Jurkat, Clone E6-1 (cell line): ENCODE data around the gene NT5C1B.

Source experiments
- DNase-seq: peaks from one replicate; pipeline ENCODE4 v3.0.0-alpha.2; 2011; ENCODE audit warnings: low read depth, low spot score
- H3K4me3 ChIP-seq: 2 replicates; pipeline ENCODE4 v1.5.1; 2011; ENCODE audit warnings: mild to moderate bottlenecking, low read length, control low read depth, moderate library complexity

Gene NT5C1B

GRCh38 chr2:18522484-18523146, 66.8 kb downstream of the NT5C1B start:
- DNase-seq: no peak
- no peak overlapping the region for H3K4me3 ChIP-seq

GRCh38 chr2:18520451-18521425, 68.6 kb downstream of the NT5C1B start:
- peak; percentile 31 for DNase-seq
- H3K4me3 ChIP-seq: no peak overlapping the region

- DNase-seq: no peak
- H3K4me3 ChIP-seq: no peak overlapping the region
Observed at GRCh38 chr2:18519914-18520450, 69.4 kb downstream of the NT5C1B start.

GRCh38 chr2:18518116-18519111, 71.0 kb downstream of the NT5C1B start:
- no peak for DNase-seq
- H3K4me3 ChIP-seq: no peak overlapping the region

GRCh38 chr2:18517386-18517785, 72.0 kb downstream of the NT5C1B start:
- no peak overlapping the region for H3K4me3 ChIP-seq
- no peak for DNase-seq

- no peak overlapping the region for H3K4me3 ChIP-seq
- no peak for DNase-seq
Observed at GRCh38 chr2:18516112-18516511, 73.3 kb downstream of the NT5C1B start.

- no peak for DNase-seq
- no peak overlapping the region for H3K4me3 ChIP-seq
Observed at GRCh38 chr2:18514526-18515461, 74.6 kb downstream of the NT5C1B start.
